Hepatocyte (in vitro differentiated cells): Measurements from ENCODE around the gene ZNF398. TPM values are rescaled to one million over a fixed set of nuclear protein-coding genes. Genes with fewer than 3 reads are reported as not detected.

Source experiments
- DNase-seq: peaks from one replicate; pipeline ENCODE4 v3.0.0-alpha.2; 2016; ENCODE audit warnings: low spot score
- H2AFZ ChIP-seq: fragments of 200-600 bp; sonication (generic); 2 replicates; pipeline ENCODE4 v1.6.0; 2016; ENCODE audit warnings: antibody characterized with exemption, mild to moderate bottlenecking
- H3K27ac ChIP-seq: fragments of 200-600 bp; sonication (generic); 2 replicates; pipeline ENCODE4 v1.5.1; 2016; ENCODE audit warnings: mild to moderate bottlenecking
- H3K27me3 ChIP-seq: fragments of 200-600 bp; sonication (generic); 2 replicates; pipeline ENCODE4 v1.6.1; 2016
- H3K36me3 ChIP-seq: fragments of 200-600 bp; sonication (generic); replicated peaks from 2 replicates; pipeline ENCODE4 v1.5.1; 2016; ENCODE audit warnings: low read depth; ENCODE audit not compliant: insufficient read depth
- H3K4me1 ChIP-seq: fragments of 200-600 bp; sonication (generic); 2 replicates; pipeline ENCODE4 v1.5.1; 2016; ENCODE audit warnings: mild to moderate bottlenecking, moderate library complexity; ENCODE audit not compliant: insufficient read depth
- H3K4me2 ChIP-seq: fragments of 200-600 bp; sonication (generic); 2 replicates; pipeline ENCODE4 v1.6.0; 2016
- H3K4me3 ChIP-seq: fragments of 200-600 bp; sonication (generic); 2 replicates; pipeline ENCODE4 v1.5.1; 2016; ENCODE audit warnings: mild to moderate bottlenecking
- H3K79me2 ChIP-seq: fragments of 200-600 bp; sonication (generic); 2 replicates; pipeline ENCODE4 v1.6.0; 2017; ENCODE audit warnings: mild to moderate bottlenecking
- H3K9me2 ChIP-seq: fragments of 200-600 bp; sonication (generic); replicated peaks from 2 replicates; pipeline ENCODE4 v1.6.0; 2017; ENCODE audit warnings: mild to moderate bottlenecking; ENCODE audit not compliant: insufficient read depth
- H3K9me3 ChIP-seq: fragments of 200-600 bp; sonication (generic); 2 replicates; pipeline ENCODE4 v1.5.1; 2016; ENCODE audit warnings: low read depth, mild to moderate bottlenecking
- H4K20me1 ChIP-seq: fragments of 200-600 bp; sonication (generic); 2 replicates; pipeline ENCODE4 v1.6.0; 2016; ENCODE audit warnings: mild to moderate bottlenecking; ENCODE audit not compliant: insufficient read depth, poor library complexity, severe bottlenecking
- EZH2 ChIP-seq: fragments of 200-600 bp; sonication (generic); IDR thresholded peaks from 2 replicates; pipeline ENCODE4 v1.6.1; 2016; ENCODE audit warnings: antibody characterized with exemption, mild to moderate bottlenecking, borderline replicate concordance
- EZH2phosphoT487 ChIP-seq: fragments of 200-600 bp; sonication (generic); IDR thresholded peaks from one replicate; pipeline ENCODE4 v1.6.1; 2018; ENCODE audit warnings: antibody characterized with exemption, mild to moderate bottlenecking, low read depth, moderate library complexity; ENCODE audit not compliant: unreplicated experiment, severe bottlenecking
- WGBS: methylation state at CpG from one replicate; pipeline ENCODE4 v1.1.6; 2016; ENCODE audit warnings: low lambda C conversion rate; ENCODE audit errors: missing lambda C conversion rate; 5-methylcytosine and 5-hydroxymethylcytosine counted together
- polyA plus RNA-seq: library from polyadenylated mRNA; unstranded; fragments of >200 nt; fragmentation: Nextera tagmentation; extraction: Ambion mirVana; gene quantifications from 2 replicates; pipeline ENCODE4 v1.2.1, GENCODE V29; 2016
- total RNA-seq: library from RNA; depleted of rRNA; stranded (reverse); fragments of >200 nt; gene quantifications from 2 replicates; pipeline ENCODE4 v1.2.3, GENCODE V29; 2014
- TF ChIP-seq, protein P1 (sequence below): fragments of 200-600 bp; sonication (generic); IDR thresholded peaks from 2 replicates; pipeline ENCODE4 v1.5.1; 2016; ENCODE audit warnings: antibody characterized with exemption, mild to moderate bottlenecking; ENCODE audit not compliant: poor library complexity

The ZNF398 gene
- total and polyA plus RNA-seq, 2 experiments from 2014 or later = 8.1 to 12.5 TPM

DNA sequence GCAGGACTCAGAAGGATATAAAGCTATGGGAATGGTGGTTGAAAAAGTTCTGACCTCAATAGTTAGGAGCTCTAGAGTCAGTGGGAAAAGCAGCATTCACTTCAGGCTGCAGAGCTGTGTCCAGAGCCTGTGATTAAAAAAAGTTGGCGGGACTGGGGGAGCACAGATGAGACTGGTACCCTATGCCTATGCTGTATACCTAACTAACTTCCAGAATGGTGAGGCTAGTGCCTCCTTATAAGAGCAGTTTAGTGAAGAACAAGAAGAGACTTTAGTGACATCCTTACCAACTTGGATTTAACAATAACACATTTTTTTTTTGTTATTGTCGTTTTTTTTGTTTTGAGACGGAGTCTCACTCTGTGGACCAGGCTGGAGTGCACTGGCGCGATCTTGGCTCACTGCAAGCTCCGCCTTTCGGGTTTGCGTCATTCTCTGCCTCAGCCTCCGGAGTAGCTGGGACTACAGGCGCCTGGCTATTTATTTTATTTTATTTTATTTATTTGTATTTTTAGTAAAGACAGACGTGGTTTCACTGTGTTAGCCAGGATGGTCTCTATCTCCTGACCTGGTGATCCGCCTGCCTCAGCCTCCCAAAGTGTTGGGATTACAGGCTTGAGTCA lies 41.5 kb downstream of the ZNF398 start:
- no peak for TF ChIP-seq EZH2
- no peak for TF ChIP-seq EZH2phosphoT487
- TF ChIP-seq, protein P1, sequence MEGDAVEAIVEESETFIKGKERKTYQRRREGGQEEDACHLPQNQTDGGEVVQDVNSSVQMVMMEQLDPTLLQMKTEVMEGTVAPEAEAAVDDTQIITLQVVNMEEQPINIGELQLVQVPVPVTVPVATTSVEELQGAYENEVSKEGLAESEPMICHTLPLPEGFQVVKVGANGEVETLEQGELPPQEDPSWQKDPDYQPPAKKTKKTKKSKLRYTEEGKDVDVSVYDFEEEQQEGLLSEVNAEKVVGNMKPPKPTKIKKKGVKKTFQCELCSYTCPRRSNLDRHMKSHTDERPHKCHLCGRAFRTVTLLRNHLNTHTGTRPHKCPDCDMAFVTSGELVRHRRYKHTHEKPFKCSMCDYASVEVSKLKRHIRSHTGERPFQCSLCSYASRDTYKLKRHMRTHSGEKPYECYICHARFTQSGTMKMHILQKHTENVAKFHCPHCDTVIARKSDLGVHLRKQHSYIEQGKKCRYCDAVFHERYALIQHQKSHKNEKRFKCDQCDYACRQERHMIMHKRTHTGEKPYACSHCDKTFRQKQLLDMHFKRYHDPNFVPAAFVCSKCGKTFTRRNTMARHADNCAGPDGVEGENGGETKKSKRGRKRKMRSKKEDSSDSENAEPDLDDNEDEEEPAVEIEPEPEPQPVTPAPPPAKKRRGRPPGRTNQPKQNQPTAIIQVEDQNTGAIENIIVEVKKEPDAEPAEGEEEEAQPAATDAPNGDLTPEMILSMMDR = no peak

DNA sequence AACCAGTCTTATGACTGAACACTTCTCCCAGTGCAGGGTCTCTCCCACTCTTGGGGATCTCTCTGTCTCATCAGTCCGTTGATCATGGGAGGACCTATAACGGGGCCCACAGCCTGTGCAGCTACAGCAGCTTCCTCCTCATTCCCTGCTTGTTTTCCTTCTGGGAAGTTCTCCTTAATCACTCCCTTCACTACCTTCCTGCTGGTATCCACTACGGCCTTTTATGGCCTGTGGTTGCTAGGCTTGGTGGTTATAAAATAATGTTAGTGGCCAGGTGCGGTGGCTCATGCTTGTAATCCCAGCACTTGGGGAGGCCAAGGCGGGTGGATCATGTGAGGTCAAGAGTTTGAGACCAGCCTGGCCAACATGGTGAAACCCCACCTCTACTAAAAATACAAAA lies 44.6 kb downstream of the ZNF398 start:
- Histone ChIP-seq H3K4me2 (no peak overlapping the region), H3K79me2 (peaks cover 10% of the 10 kb centered on the region), H3K4me3 (no peak overlapping the region), H3K4me1 (peaks cover 2% of the 10 kb centered on the region), H3K27ac (no peak overlapping the region), H2AFZ (no peak overlapping the region), H4K20me1 (peaks cover 5% of the 10 kb centered on the region), H3K9me3 (no peaks in the 10 kb centered on the region), H3K27me3 (no peaks in the 10 kb centered on the region), H3K9me2 (no peaks in the 10 kb centered on the region), H3K36me3 (no peaks in the 10 kb centered on the region)
- WGBS = 67% methylated on average over 5 of the region's 5 CpGs
- DNase-seq = no peak
- TF ChIP-seq EZH2 = no peak
- TF ChIP-seq, protein P1 = no peak
- TF ChIP-seq EZH2phosphoT487 = no peak

More for the DNA sequence above, 41.5 kb downstream of the ZNF398 start:
- H3K36me3 ChIP-seq = no peaks in the 10 kb centered on the region
- 69% methylated on average over 12 of the region's 12 CpGs for WGBS
- H3K4me2 ChIP-seq = no peak overlapping the region
- H3K79me2 ChIP-seq = no peaks in the 10 kb centered on the region
- no peaks in the 10 kb centered on the region for H3K9me3 ChIP-seq
- H3K4me3 ChIP-seq = no peak overlapping the region
- H3K27ac ChIP-seq = no peak overlapping the region
- H3K4me1 ChIP-seq = no peaks in the 10 kb centered on the region
- no peaks in the 10 kb centered on the region for H4K20me1 ChIP-seq
- H3K9me2 ChIP-seq = no peaks in the 10 kb centered on the region
- H2AFZ ChIP-seq = no peak overlapping the region
- no peak for DNase-seq
- H3K27me3 ChIP-seq = no peaks in the 10 kb centered on the region

DNA sequence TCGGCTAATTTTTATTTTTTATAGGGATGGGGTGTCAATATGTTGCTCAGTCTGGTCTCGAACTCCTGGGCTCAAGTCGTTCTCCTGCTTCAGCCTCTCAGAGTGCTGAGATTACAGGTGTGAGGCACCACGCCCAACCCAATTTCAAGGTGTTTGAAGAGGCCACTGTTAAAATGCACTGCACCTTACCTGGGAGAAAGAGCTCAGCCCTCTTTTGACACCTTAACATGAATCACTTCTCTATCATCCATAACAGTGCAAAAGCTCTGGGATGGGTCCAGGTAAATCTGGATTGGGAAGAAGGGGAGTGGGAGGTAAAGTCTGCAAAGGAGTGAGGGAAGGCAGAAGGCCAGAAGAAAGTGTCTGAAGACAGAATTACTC lies 47.5 kb downstream of the ZNF398 start:
- H4K20me1 ChIP-seq = peaks cover 17% of the 10 kb centered on the region
- H3K4me1 ChIP-seq = peaks cover 10% of the 10 kb centered on the region
- 84% methylated on average over 4 of the region's 4 CpGs for WGBS
- H3K9me3 ChIP-seq = no peaks in the 10 kb centered on the region
- TF ChIP-seq EZH2 (no peak), EZH2phosphoT487 (no peak)
- TF ChIP-seq, protein P1 = no peak
- peak overlapping the region; percentile 51 for H3K4me3 ChIP-seq
- DNase-seq = no peak
- H3K4me2 ChIP-seq = peak overlapping the region; percentile 93
- H3K9me2 ChIP-seq = no peaks in the 10 kb centered on the region
- H3K27me3 ChIP-seq = no peaks in the 10 kb centered on the region
- H3K36me3 ChIP-seq = no peaks in the 10 kb centered on the region
- peak overlapping the region; percentile 58 for H3K27ac ChIP-seq
- peak overlapping the region; percentile 70 for H2AFZ ChIP-seq
- H3K79me2 ChIP-seq = peaks cover 40% of the 10 kb centered on the region
